ENCODE results near the gene SMIM45.
A peak's percentile ranks its signal among the peaks of the same experiment; 100 is the strongest.

Gene SMIM45

GRCh38 chr22:41949297-41949965 is 2.5 kb upstream of the SMIM45 start (continued):
- no peak; the same call in 1 of the 2 replicates for TF ChIP-seq PKNOX1 (IDR thresholded peaks at IDR 0.05)
- no peak for TF ChIP-seq NFXL1 (IDR thresholded peaks at IDR 0.05; ENCODE audit: borderline replicate concordance)
- no peak for TF ChIP-seq ZZZ3 (IDR thresholded peaks at IDR 0.05; ENCODE audit: control insufficient read depth, insufficient read length, low read depth)
- TF ChIP-seq, protein P1, sequence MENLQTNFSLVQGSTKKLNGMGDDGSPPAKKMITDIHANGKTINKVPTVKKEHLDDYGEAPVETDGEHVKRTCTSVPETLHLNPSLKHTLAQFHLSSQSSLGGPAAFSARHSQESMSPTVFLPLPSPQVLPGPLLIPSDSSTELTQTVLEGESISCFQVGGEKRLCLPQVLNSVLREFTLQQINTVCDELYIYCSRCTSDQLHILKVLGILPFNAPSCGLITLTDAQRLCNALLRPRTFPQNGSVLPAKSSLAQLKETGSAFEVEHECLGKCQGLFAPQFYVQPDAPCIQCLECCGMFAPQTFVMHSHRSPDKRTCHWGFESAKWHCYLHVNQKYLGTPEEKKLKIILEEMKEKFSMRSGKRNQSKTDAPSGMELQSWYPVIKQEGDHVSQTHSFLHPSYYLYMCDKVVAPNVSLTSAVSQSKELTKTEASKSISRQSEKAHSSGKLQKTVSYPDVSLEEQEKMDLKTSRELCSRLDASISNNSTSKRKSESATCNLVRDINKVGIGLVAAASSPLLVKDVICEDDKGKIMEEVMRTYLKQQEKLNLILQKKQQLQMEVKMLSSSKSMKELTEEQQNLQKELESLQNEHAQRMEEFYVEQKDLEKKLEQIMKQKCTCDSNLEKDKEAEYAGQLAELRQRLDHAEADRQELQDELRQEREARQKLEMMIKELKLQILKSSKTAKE (IDR thresholded peaks at IDR 0.05; ENCODE audit: low read depth, poor library complexity, severe bottlenecking), result no peak
- TF ChIP-seq NKRF (conservative IDR thresholded peaks at IDR 0.05), result no peak
- TF ChIP-seq EP300 (IDR thresholded peaks at IDR 0.05; ENCODE audit: borderline replicate concordance in 1 of 2, control insufficient read depth in 1 of 2, low read depth in 2 of 2, low read length in 2 of 2), result peak; percentile 15 to 61; a peak in 1 of 4 replicates
- TF ChIP-seq CREB1 (IDR thresholded peaks at IDR 0.05; ENCODE audit: low read depth), result peak; percentile 16; the same call in 1 of the 2 replicates
- TF ChIP-seq HDAC2 (IDR thresholded peaks at IDR 0.05), result no peak
- TF ChIP-seq RAD21 (IDR thresholded peaks at IDR 0.05; ENCODE audit: insufficient read depth, low read depth, low read length), result no peak
- peak; percentile 100 for TF ChIP-seq GATAD2B (conservative IDR thresholded peaks at IDR 0.05; ENCODE audit: low read depth)
- no peak for TF ChIP-seq SPI1 (IDR thresholded peaks at IDR 0.05; ENCODE audit: borderline replicate concordance, insufficient read depth, low read depth, low read length)
- TF ChIP-seq, protein P2, sequence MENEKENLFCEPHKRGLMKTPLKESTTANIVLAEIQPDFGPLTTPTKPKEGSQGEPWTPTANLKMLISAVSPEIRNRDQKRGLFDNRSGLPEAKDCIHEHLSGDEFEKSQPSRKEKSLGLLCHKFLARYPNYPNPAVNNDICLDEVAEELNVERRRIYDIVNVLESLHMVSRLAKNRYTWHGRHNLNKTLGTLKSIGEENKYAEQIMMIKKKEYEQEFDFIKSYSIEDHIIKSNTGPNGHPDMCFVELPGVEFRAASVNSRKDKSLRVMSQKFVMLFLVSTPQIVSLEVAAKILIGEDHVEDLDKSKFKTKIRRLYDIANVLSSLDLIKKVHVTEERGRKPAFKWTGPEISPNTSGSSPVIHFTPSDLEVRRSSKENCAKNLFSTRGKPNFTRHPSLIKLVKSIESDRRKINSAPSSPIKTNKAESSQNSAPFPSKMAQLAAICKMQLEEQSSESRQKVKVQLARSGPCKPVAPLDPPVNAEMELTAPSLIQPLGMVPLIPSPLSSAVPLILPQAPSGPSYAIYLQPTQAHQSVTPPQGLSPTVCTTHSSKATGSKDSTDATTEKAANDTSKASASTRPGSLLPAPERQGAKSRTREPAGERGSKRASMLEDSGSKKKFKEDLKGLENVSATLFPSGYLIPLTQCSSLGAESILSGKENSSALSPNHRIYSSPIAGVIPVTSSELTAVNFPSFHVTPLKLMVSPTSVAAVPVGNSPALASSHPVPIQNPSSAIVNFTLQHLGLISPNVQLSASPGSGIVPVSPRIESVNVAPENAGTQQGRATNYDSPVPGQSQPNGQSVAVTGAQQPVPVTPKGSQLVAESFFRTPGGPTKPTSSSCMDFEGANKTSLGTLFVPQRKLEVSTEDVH (IDR thresholded peaks at IDR 0.05; ENCODE audit: low read depth, partially characterized antibody), result no peak
- no peak for TF ChIP-seq STAT1 (conservative IDR thresholded peaks at IDR 0.05)
- TF ChIP-seq HDAC6 (IDR thresholded peaks at IDR 0.05; ENCODE audit: unreplicated experiment), result no peak
- no peak for TF ChIP-seq GABPA (IDR thresholded peaks at IDR 0.05; ENCODE audit: low read depth)
- TF ChIP-seq RCOR1 (conservative IDR thresholded peaks at IDR 0.05; ENCODE audit: low read depth, low read length), result no peak
- TF ChIP-seq RB1 (IDR thresholded peaks at IDR 0.05; ENCODE audit: borderline replicate concordance), result 0 out of 2 replicates have a peak, but pooled peaks have one; percentile 79
- TF ChIP-seq TAF1 (IDR thresholded peaks at IDR 0.05; ENCODE audit: borderline replicate concordance, low read depth, low read length), result no peak
